HG03097 (cell line): Measurements from ENCODE around the gene TBC1D16.
"Not testable (repeated sequence)": the region's sequence is repeated elsewhere in the genome, so short reads cannot be mapped to it uniquely, and the experiment has no call there.

Experiments
- ATAC-seq: cut with Tn5 transposase; IDR thresholded peaks from one replicate; pipeline ENCODE4 v1.9.1; 2021; ENCODE audit not compliant: unreplicated experiment, low FRiP score

The TBC1D16 gene

DNA sequence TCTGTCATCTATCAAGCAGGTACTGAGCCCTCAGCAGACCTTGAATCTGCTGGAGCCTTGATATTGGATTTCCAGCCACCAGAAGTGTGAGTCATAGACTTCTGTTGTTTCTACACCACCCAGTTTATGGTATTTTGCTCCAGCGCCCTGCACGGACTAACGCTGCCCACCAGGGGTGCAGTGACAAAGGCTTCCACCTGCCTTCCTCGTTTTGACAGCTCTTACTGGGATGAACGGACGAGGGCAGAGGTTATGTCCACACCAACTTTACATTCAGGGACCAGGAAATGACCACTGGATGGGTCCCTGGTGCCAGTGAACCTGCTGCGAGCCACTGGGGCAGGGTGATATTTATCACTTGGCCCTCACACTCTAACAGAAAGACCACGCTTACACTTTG is 129.8 kb downstream of the TBC1D16 start:
- ATAC-seq, result no peak

DNA sequence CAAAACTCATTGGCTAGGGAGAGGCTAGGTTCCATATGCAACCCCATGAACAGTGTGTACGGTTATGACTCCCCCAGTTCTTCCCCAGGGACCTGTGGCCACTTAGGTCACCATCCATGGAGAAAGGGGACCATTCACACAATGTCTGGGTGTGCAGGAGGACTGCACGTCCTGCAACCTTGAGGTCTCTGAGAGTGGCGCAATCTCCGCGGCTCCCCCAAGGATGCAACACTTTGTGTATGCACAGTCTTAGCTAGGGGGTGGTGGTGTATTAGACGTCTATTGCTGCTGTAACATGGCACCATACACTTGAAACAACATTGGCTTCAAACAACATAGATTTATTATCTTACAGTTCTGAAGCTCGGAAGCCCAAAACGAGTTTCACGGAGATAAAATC is 130.8 kb downstream of the TBC1D16 start:
- ATAC-seq, result no peak

DNA sequence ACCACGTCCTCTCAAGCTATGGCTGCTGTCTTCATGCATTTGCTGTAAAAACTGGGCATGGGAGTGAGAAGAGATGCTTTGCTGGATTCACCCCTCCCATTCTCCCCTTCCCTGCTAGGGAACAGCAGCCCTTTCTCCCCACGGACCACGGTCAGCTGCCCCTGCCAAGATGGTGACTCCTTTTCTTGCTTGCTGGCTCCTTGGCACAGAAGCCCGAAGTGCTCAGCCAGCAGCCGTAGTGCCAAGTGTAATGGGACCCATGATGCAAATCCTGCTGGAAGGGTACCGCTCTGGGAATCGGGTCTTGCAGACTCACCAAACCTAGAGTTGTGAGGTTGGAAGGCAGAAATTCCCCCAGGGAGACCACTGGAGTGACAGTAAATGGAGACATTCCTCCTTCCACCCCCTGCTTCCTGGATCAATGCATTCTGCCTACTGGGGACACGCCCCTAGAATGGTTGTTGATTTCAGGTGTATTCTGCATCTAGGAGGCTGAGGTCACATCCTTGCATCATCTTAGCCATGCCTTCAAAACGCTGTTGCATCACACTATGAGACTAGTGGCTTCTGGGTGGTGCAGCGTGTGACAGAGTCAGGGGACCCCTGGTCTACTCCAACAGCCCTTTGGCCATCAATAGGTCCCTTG is 133.4 kb downstream of the TBC1D16 start:
- ATAC-seq, result no peak

DNA sequence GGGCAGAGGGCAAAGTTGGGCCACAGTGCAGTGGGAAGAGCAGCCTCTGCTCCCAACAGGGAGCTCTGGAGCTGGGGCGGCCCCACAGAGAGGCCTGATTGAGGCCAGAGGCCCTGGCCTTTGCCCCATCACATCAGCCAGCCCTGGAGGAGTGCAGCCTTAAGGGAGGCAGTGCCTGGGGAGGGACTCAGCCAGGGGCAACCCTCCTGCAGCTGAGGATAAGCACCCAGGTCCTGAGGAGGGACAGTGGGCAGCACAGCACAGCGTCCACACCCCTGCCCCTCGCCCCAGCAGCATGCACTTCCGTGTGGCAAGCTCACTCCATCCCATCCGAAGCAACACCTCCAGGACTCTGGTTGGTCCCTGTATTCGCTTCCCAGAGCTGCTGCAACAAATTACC is 134.5 kb downstream of the TBC1D16 start:
- no peak for ATAC-seq

DNA sequence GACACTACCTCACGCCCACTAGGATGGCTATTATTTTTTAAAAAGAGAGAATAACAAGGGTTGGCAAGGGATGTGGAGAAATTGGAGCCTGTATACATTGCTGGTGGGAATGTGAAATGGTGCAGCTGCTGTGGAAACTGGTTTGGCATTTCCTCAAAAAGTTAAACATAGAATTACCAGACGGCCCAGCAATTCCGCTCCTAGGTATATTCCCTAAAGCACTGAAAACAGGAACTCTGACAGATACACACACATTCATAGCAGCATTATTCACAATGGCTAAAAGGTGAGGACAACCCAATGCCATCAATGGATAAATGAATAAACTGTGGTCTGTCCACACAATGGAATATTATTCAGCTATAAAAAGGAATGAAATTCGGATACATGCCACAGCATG is 136.1 kb downstream of the TBC1D16 start:
- no peak for ATAC-seq

DNA sequence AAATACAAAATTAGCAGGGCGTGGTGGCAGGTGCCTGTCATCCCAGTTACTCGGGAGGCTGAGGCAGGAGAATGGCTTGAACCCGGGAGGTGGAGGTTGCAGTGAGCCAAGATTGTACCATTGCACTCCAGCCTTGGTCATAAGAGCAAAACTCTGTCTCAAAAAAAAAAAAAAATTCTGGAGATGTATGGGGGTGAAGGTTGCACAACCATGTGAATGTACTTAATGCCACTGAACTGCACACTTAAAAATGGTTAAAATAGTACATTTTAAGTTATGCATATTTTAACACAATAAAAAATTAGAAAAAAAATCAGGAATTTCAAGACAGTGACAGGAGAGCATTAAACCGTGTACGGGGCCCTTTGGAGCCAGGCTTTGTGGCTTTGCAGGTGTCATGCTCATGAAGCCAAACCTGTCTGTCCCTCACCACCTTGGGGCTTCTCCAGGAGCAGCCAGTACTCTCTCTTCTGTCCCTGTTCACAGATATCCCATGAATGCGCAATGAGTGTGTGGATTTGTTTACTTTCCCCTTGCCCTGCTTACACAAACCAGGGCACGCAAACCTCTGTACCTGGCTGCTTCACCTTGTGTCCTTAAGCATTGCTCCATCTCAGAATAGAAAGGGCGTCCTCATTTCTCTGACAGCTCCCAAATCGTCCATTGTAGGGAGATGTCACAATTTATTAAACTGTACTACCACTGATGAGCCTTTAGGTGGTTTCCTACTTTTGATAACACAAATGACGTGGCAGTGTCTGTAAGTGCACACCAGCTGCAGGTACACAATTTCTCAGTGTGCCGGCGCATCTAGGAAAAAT is 138.2 kb downstream of the TBC1D16 start:
- ATAC-seq, result no peak

DNA sequence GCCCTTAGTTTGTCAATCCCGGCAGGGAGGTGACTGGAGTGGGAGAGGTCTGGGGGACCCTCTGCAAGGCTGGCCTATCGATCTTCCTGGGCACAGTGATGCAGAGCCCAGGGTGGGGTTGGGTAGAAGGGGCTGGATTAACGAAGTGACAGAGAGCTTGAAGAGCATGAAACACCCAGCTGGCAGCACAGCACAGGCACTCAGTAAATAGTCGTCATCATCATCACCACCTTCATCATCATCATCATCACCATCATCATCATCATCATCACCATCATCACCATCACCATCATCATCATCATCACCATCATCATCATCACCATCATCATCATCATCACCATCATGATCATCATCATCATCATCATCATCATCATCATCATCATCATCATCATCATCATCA is 142.2 kb downstream of the TBC1D16 start:
- ATAC-seq, result not testable (repeated sequence)

DNA sequence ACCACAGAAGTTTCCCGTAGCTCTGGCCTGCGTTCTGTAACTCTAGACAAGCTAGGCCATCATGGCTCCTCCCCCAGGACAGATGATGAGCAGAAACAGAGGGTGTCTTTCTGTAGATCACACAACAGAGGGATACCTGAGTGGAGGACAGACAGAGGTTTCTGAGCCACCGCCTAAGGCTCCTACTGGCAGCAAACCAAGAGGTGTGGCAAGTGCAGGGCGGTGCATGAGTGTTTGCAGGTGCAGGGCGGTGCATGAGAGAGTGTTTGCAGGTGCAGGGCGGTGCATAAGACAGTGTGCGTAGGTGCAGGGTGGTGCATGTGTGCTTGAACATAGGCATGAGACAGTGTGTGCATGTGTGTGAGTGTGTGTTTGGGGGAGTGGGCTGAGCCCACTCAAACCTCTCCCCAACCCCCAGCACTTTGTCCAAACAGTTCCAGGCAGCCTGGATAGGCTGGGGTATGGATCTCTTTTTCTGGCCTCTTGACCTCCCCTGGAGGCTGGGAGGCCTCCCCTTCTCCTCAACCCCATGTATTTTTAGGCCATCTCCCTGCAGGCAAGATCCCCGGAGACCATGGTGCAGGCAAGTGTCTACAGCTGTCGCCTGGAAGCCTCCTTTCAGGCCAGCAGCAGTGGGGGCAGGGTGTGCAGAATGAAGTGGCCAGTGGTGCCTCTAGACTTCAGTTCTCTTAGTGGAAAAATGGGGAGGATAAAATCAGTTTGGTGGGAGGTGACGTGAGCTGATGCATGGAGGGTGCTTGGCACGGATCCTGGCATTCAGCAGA is 143.0 kb downstream of the TBC1D16 start:
- no peak for ATAC-seq

DNA sequence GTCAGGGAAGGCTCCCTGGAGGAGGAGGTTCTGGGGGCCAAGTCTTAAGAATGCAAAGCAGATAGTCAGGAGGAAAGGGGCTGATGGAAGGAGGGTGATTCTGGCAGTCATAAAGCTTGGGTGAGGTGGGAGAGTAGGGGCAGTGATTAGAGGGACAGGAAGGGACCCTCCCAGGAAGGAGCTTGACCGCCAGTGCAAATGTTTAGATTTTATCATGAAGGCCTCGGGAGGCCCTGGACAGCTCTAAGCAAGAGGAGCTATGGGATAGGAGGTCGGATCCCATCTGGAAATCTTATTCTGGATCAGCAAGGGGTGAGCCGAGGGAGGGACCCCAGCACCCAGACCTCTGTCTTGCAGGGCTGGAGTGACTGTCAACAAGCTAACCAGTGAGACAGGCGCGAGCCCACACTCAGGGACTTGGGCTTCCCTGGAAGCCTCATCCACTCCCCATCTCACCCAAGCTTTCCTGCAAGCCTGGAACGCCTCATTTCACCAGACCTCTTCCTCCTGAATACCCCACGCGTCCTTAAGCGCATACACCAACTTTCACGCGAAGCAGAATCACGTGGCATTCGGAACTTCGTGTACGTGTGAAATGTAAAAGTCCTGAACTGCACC is 144.4 kb downstream of the TBC1D16 start:
- ATAC-seq, result no peak

DNA sequence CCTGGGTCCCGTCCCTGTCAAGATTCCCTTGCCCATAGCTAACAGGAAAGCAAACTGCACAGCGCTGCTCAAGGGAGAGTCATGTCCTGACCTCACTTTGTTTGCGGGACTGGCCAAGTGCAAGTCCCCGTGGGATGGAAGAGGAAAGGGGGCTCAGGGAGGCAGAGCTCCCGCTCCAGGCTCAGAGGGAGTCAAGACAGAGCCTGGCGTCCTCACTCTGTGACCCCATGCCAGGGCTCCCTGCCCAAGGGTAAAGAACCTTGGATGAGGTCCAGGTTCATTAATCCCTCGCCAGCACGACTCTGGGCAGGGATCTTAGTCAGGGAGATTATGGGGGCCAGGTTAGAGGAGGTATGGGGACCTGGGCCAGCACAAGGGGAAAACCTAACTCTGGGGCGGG is 145.0 kb downstream of the TBC1D16 start:
- no peak for ATAC-seq

DNA sequence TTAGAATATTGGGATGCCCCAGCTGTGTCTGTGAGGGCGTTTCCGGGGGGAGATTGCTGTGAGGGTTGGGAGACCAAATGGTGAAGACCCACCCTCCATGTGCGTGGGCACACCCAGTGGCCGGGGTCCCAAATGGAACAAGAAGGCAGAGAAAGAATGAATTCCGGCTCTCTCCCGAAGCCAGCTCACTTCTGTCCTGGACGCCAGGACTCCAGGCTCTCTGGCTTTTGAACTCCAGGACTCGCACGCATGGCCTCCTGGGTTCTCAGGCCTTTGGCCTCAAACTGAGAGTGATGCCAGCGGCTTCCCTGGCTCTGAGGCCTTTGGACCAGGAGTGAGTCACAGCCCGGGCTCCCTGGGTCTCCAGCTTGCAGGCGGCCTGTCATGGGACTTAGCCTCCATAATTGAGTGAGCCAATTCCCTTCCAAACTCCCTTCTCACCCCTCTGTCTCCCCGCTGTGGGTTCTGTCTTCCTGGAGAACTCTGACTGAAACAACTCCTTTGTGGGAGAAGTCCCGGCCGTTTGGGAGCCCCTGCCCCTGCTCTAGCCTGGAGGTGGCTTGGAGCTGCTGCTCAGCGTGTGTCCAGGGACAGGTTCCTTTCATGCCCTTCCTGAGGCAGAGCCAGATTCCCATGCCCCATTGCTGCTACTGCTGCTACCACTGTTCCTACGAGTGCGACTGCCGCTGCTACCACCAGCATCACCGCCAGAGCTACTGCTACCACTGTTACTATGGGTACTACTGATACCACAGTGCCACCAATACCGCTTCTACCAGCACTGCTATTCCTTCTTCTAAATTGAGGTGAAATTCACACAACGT is 146.6 kb downstream of the TBC1D16 start:
- ATAC-seq, result no peak

DNA sequence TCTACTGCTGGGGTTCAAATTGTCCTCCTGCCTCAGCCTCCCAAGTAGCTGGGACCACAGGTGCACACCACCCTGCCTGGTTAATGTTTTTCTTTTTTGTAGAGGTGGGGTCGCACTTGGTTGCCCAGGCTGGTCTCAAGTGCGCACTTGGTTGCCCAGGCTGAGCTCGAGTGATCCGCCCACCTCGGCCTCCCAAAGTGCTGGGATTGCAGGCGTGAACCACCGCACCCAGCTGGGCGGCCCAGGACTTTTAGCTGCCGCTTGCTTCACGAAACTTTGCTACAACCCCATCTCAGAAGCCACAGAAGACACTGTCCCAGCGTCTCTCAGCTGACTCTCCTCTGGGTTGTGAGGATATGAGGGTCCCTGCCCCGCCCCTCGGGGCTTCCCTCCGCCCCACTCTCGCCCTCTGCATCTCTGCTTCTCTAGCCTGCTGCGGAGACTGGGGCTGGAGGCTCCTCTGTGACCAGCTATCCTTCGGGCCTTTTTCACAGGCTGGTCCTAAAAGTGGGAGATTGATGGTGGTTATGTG is 147.6 kb downstream of the TBC1D16 start:
- ATAC-seq, result no peak

DNA sequence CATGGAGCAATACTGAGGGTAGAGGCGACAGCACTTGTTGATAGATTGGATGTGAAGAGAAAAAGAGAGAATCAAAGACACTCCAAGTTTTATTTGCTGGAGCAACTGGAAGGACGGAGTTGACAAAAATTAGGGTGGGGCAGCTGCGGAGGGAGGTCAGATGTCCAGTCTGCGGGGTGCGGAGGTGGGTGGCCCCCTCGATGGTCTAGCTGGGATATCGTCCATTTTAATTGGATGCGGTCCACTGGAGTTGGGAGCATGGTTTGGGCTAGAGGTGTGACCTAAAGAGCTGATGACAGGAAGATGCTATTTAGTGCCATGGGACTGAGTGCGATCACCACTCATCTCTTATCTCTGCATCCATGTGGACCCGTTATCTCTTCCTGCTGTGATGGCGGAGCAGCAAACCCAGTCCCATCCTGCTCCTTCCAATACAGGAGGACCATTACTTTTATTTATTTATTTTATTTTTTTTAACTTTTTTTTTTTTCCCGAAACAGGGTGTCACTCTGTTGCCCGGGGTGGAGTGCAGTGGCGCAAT is 148.2 kb downstream of the TBC1D16 start:
- no peak for ATAC-seq

DNA sequence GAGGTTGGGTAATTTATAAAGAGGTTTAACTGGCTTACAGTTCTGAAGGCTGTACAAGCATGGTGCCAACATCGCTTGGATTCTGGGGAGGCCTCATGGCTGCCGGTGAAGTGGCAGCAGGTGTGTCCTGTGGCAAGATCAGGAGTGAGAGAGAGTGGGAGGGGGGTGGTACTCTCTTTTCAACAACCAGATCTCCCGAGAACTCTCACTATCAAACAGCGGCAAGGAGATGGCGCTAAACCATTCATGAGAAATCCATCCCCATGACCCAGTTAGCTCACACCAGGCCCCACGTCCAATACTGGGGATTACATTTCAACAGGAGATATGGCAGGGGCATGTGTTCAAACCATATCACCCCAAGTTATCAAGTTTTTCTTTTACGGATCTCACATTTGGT is 152.5 kb downstream of the TBC1D16 start:
- no peak for ATAC-seq
